EL (cell line): Measurements from ENCODE around the gene PTPRM.
"Not testable (repeated sequence)": the region's sequence is repeated elsewhere in the genome, so short reads cannot be mapped to it uniquely, and the experiment has no call there.

Experiments
- DNase-seq: peaks from one replicate; pipeline ENCODE4 v3.0.0-alpha.2; 2016

The PTPRM gene

GRCh38 chr18:8020132-8020846, 453.2 kb downstream of the PTPRM start:
- DNase-seq = no peak

- no peak for DNase-seq
These were observed 461.9 kb downstream of the PTPRM start for GRCh38 chr18:8029061-8029460.

DNA sequence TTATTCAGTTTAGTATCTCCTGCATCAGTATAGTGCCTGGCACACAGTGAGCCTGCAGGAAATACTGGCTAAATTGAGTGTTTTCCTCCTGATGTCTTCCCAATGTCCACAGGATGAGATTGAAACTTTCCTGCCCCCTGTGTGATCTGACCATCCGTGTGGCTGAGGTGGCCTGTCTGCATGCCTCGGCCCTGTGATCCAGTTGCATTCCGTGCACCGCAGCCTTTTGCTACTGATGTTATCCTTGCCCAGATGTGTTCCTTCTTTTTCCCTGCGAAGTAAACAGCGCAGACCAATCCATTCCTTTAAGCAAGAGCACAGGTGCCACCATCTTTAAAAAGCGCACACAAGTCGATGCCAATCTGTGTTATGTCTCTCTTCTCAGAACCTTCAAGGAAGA, 462.6 kb downstream of the PTPRM start:
- no peak for DNase-seq

DNA sequence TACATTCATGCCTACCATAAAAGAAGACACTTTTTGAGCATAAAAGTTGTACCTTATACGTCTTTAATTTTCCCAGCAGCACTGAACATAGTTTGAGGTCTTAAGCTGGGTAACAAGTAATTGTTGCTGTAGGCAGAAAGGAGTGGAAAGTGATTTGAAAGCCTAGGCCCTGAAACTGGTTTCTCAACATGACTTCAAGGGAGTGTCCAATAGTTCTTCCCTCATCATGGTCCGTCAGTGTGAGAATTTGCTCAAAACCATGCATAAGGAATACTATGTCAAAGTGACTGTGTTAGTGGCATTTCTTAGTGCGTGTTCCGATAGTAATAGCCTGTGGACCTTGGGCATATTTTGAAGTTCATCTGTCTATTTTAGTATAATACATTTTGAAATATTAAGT, 463.1 kb downstream of the PTPRM start:
- no peak for DNase-seq

DNA sequence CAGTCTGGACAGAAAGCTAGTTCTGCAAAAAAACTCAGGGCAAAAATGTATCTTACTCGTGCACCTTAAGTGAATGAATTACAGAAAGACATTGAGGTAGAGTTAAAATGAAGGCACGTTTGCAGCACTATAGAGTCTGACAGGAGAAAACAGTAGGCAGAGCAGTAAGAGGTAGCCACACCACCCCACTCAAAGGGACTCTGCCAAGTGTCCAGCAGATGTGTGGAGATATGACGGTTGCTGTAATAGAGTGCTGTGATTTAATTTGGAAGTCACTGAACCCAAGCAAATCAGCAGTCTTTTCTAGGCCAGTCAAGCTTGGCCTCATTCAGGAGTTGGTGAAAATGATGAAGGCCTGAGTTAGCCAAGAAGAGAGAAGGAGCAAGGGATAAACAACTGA, 464.4 kb downstream of the PTPRM start:
- DNase-seq = no peak

DNA sequence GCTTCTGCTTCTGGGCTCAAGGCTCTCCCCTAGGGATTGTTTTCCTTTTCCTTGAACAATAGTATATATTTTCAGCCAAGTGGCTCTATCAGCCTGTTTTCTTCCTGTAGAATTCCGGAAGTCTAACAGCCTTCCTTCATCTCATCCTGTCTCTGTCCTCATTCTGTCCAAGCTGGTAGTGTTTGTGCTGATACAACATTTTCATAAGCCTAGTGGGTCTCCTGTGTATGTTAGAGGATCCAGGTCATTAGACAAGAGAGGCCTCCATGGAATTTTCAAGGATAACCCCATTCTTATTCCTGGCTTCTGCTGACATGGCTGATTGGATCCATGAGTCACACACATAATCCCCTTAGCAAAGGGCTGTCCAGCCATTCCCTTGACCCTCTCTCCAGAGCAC, 467.6 kb downstream of the PTPRM start:
- no peak for DNase-seq

- DNase-seq = no peak
These were observed 469.4 kb downstream of the PTPRM start for GRCh38 chr18:8036551-8036950.

GRCh38 chr18:8037296-8037695, 470.2 kb downstream of the PTPRM start:
- no peak for DNase-seq

DNA sequence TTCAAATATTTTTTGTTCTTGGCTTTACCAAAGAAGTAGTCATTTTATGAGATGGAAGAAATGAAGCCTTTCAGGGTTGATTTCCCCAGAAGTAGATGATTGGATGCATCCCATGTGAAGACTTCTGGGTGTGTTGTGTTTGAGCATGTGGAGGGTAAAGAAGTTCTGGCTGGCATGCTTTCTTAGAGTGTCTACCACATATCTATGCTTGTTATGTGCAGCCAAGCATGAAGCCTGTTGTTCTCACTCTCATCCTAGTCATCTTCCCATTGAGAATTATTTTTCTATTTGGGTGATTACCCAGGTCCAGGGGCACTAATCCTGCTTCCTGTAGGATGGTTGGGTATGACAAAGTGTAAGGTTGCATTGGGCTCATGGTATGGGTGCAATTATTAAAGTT, 472.9 kb downstream of the PTPRM start:
- DNase-seq = no peak

DNA sequence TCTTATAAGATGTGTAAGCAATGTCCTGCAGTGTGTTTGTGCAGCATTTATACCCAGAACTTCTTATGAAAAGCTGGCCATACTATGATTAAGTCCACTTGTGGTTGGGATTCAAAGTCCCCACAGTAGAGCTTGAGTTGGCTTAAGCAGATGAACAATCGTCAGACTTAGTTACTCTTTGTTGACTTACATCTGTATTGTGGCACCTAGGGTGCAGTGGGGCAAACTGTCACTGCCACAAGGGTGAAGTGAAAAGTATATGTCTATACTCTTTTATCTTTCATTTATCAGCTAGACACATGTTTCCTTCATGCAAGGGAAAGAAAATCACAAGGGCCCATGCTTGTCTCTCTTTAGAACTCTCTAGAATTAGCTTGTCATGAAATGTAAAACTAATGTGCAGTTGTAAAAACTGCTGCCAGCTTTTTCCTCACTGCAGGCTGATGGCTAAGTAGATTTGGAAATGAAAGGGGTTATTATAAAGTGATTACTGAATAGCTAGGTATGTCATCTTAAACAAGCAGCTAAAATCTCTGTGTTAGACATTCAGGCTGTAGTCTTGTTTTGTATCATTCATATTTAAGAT, 474.5 kb downstream of the PTPRM start:
- no peak for DNase-seq

DNA sequence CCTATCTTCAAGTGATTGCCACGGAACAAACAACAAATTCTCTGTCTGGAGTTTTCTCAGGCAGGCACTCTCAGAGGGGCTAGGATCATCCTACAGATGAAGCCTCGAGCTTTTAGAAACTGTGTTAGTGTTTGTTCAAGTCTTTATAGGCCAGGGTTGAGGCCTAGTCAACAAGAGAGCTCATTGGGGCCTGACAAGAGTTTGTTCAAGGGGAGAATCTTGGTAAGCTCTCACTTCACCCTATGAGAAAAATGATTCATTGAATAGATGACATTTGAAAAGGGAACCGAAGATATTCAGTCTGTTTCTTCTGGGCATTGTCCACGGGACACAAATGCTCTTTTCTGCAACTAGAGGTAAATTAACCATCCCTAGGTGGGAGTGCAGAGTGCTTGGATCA, 476.9 kb downstream of the PTPRM start:
- DNase-seq = no peak

DNA sequence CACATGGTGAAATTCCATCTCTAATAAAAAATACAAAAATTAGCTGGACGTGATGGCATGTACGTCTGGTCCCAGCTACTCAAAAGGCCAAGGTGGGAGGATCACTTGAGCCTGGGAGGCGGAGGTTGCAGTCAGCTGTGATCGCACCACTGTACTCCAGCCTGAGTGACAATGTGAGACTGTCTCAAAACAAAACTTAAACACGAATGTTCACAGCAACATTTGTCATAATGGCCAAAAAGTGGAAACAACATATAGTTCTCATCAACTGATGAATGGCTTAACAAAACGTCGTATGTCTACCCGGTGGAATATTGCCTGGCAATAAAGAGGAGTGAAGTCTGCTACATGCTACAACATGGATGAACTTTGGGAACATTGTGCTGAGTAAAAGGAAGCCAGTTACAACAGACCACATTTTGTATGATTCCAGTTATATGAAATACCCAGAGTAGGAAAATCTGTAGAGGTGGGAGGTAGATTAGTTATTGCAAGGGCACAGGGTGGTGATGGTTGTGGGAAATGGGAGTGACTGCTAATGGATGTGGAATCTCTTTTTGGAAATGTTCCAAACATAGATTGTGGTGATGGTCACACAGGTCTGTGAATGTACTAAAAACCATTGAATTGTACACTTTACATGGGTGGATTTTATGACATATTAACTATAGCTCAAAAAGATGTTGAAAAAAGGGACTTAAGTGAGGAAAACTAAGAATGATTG, 478.2 kb downstream of the PTPRM start:
- peak; percentile 29 for DNase-seq

DNA sequence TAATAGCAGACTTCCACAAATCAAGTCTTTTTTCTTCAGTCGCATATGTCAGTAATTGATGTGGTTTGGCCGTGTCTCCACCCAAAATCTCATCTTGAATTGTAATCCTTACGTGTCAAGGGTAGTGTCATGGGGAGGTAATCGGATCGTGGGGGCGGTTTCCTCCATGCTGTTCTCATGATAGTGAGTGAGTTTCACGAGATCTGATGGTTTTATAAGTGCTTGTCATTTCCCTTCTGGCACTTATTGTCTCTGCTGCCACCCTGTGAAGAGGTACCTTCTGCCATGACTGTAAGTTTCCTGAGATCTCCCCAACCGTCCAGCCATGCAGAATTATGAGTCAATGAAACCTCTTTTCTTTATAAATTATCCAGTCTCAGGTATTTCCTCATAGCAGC, 478.8 kb downstream of the PTPRM start:
- DNase-seq = no peak

DNA sequence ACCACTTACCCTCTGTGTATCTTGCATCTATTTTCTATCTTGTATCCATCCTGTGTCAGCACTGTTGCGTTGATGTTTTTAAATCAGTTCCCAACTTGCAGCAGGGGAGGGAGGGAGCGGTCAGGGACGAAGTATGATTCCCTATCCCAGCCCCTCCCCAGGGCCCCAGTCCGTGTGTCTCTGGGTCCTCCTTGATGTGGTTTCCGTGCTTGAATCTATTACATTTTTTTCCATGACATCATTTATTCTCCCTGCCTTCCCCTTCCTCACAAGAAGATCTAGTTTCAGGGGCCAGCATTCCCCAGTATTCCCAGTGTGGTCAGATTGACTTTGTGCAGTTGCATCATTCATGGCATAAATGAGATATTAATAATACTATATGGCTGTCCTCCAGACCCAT, 479.3 kb downstream of the PTPRM start:
- DNase-seq = no peak

GRCh38 chr18:8049147-8049546, 482.0 kb downstream of the PTPRM start:
- DNase-seq = no peak

GRCh38 chr18:8050616-8051329, 483.7 kb downstream of the PTPRM start:
- no peak for DNase-seq

GRCh38 chr18:8051453-8051852, 484.3 kb downstream of the PTPRM start:
- DNase-seq = no peak

- no peak for DNase-seq
These were observed 485.2 kb downstream of the PTPRM start for GRCh38 chr18:8052237-8052701.

GRCh38 chr18:8056723-8057122, 489.6 kb downstream of the PTPRM start:
- DNase-seq = no peak

GRCh38 chr18:8063152-8063551, 496.0 kb downstream of the PTPRM start:
- DNase-seq = not testable (repeated sequence)

DNA sequence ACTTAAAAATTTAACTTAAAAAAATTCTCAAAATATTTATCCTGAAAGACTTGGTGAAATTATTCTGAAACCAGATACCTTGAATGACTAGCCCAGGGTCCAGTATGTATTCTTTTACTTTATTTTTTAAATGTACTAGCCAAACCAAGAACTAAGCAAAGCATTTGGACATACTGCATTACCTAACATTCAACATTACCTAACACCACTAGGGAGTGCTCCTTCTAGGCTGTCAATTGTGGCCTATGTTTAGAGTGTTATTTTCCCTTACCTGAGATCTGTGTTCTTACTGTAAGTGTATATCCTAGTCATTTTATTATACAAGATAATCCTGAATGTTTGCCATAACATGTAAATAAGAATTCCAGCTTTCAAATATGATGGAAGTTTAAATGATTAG, 496.6 kb downstream of the PTPRM start:
- no peak for DNase-seq

DNA sequence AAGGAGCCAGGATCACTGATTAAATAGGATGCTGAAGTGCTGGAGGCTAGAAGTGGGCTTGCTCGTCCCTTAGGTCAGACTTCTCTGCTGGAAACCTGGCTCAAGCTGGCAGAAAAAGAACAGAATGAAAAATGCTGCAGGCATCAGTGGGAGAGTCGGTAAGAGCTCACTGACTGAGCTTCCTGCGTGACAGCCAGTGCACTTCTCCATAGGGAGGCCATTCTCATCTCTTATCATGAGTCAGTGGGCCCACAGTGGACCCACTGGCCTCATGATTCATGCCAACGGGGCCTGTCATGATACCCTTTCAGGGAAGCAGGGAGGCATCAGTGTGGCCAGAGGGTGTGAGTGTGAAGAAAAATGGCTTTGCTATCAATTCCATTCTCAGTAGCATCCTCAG, 498.2 kb downstream of the PTPRM start:
- no peak for DNase-seq

DNA sequence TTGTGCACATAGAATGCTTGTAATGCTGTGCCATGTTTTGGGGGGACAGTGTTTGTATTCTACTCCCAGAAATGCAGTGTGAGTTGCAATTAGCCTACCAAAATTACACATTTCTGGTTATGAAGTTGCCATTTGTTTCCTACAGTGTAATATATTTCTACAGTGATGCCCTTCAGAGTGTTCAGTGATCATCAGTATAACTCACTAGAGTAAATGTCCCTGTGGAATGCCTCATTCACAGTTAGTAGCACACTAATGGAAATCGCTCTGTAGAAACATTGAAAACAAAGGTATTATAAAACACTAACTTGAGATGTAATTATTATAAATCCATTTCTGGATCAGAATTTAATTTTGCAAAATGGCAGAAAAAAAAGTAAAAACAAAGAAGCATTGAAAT, 498.7 kb downstream of the PTPRM start:
- no peak for DNase-seq

DNA sequence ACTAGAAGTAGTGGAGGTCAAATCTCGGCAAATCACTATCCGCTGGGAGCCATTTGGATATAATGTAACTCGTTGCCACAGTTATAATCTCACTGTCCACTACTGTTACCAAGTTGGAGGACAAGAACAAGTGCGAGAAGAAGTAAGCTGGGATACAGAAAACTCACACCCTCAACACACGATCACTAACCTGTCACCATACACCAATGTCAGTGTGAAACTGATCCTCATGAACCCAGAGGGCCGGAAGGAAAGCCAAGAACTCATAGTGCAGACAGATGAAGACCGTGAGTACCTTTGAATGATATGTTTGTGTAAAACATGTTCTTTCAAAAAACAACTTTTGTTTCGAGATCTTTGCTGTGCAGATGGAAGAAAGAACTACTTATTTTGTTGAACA, 502.6 kb downstream of the PTPRM start:
- DNase-seq = no peak
